ENCODE data around the gene PDGFC.
"Not testable (repeated sequence)": the region's sequence is repeated elsewhere in the genome, so short reads cannot be mapped to it uniquely, and the experiment has no call there.

The PDGFC gene

DNA sequence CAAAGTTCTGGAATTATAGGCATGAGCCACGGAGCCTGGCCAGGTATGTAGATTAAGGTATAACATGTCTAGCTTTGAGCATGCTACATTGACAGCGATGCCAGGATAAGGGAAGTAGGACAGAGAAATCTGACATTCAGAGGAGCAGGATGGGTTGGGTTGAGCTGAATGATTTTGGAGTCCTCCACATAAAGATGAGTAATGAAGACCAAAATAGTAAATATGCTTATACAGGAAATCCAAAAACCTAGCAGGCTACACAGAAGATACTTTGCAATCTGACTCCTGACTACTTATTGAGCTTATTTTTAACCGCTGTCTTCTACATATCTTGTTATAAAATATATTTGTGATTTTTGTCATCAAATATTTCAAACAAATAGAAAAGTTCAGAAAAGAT lies 69.7 kb downstream of the PDGFC start:
- peak; percentile 64 for DNase-seq (ENCODE audit: low spot score)

DNA sequence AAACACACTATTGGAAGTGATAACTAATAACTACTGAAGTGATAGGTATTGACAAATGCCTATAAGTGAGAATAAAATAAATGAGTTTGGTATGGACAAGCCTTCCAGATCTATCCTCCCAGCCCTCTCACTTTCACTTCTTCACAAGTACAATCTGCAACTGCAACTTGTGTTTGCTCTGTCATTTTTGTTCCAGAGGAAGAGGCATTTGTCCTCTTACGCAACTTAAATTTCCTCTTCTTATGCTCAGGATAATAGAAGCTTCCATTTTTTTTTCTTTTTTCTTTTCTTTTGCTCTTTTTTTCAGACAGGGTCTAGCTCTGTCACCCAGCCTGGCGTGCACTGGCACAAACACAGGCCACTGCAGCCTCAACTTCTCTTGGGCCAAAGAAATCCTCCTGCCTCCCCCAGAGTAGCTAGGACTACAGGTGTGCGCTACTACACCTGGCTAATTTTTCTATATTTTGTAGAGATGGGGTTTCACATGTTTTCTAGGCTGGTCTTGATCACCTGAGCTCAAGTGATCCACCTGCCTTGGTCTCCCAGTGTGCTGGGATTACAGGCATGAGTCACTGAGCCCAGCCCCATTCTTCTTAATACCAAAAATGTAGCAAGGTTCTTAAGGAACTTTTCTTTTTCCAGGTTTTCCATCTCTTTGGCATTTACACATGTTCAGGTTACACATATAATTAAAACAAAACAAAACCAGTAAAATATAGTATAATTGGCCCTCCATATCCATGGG lies 73.1 kb downstream of the PDGFC start:
- DNase-seq (ENCODE audit: low spot score), result no peak

DNA sequence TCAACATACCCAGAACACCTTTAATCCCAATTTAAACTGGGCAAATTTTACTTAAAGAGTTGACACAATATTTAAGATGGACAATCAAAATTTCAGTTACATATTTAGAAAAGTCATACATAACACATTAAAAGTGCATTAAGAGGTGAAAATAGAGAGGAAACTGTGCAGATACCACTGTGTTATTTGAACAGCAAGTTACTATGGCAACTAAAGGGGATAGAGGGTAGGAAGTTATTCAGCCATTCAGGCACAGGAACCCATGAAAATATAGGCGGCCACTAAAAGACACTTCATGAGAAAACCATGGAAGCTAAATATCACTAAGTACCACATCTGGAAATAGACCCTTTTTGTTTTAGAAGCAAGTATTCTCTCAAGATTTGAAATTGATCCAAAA lies 75.1 kb downstream of the PDGFC start:
- DNase-seq (ENCODE audit: low spot score), result no peak

DNA sequence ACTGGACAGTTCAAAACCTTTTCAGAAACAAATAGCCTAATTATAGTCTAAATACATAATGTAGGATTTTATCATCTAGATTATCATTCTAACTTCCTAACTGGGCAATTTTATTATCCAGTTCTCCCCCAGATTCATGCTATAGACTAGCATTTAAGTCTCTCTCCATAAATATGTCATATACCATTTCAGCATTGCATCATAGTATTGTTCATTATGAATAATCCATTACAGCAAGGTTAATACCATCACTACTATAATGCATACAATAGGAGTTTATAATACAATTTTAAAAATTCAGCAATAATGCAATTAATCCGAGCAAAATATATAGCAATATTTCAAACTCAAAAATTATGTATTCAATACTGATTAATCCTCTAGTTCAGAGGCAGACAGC lies 77.4 kb downstream of the PDGFC start:
- no peak for DNase-seq (ENCODE audit: low spot score)

DNA sequence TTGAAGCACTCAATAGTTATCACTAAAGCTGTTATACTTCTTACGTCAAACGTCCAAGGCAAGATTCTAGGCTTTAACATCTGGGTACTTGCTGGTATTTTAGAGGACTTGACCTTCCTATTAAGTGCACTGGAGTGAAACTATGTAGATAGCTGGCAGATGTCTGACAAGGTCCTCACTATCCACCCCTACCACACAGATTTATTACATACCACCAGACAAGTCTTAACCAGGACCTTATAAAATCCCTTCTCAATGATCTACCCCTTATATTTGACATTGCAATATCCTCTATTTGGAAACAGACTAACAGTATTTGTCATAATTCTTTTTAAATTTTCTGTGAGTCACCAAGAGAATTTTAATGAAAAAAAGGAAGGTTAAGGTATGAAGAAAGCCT lies 78.8 kb downstream of the PDGFC start:
- DNase-seq (ENCODE audit: low spot score), result peak; percentile 6

DNA sequence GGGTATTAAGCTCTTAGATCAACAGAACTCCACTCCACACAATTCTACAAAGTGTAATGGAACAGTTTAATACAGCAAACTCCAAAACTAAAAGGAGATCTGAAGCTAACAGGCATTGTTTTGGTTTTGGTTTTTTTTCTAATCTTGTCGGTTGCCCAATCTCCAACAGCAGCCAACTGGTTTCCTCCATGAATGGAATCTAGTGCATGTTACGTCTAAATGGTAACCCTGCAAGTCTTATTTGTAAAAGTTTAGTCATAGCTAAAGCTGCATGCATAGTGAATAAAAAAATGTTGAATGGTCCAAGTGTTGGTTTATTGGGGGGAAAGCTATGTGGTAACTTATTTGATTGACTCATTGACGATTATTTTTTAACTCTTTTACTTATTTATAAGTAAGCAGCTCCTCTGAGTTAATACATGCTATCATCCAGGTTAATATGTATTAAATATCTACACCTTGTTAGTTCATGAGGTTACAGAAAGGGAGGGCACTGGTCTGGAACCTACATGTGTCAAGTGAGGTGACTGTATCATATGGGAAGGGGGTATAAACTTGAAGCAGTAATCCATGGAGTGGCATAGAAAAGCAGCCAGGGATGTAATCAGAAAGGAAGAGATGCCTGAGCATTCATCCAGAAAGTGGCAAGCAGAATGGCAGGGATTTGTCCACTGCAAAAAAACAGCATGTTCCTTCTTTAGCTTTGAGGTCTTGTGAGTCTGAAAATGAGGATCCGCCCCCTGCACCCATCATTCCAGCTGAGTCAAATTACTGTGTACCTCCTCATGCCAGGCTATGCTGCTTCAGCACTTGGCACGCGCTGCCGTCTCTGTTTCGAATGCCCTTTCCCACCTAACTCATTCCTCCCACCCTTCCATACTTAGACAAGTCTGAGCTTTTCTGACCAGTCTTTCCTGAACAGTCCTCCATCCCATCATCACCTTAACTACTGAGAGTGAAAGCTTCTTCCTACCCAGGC lies 81.7 kb downstream of the PDGFC start:
- peak; percentile 20 for DNase-seq (ENCODE audit: low spot score)

DNA sequence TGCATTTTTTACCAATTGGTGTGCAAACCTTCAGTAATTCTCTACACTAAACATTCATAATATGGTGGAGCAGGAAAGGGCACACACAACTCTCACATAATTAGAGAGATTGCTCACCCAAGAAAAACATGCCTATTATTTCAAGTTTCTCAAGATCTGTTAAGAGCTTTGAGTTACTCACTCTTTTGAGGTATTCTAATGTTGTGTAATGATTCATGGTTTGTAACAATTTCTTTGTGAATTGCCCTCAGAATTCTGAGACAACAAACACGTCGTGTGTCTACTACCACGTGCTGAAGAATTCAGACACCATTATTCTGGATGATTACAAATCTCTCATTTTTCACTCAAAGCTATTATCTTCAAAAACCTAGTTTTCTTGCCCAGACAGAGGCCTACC lies 82.8 kb downstream of the PDGFC start:
- DNase-seq (ENCODE audit: low spot score), result peak; percentile 59

DNA sequence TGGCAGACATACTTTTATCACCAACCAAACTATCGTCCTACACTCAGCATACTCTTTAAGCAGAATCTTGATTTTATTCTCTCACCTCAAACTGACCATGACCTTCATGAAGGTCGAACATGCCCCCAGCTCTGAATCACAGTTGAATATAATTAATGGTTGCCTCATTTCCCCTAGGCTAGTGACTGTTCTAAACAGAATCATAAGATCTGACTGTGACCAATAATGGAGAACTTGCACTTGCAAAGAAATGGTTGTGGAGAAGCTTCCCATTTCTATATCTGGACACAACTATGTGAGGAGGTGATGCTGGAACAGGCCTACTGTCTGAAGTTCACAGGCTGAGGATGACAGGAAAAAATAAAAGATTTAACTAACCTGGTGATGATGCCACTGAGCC lies 85.1 kb downstream of the PDGFC start:
- DNase-seq (ENCODE audit: low spot score), result no peak

DNA sequence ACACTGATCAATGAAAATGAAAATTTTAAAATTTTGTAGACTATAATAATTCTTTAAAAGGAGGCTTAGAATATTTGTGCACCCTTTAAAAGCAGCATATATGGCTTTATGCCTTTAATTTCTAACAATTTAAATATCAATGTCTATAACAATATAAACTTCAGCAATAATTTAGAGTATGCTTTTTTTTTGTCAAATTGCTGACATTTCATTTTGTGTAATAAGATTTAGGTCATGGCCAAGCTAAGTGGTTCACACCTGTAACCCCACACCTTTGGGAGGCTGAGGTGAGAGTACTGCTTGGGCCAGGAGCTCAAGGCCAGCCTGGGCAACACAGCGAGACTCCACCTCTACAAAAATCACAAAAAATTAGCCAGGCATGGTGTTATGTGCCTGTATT lies 86.2 kb downstream of the PDGFC start:
- DNase-seq (ENCODE audit: low spot score), result no peak

DNA sequence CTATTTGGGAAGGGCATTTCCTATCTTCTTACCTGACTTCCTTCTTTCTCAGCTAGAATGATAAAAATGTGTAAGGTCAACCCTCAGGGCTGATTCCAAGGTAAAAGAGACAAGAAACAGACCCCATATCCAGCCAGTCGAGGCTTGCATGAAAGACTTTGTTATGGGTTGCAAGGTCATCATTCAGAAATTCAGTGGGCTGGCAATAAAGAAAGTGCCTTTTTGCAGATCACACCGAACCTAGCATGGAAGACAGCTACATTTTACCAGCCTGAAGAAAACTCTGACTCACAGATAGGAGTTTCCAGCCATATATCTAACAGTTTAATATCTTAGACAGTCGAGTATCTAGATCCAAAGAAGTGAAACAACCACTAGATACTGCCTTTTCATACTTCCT lies 87.4 kb downstream of the PDGFC start:
- no peak for DNase-seq (ENCODE audit: low spot score)

DNA sequence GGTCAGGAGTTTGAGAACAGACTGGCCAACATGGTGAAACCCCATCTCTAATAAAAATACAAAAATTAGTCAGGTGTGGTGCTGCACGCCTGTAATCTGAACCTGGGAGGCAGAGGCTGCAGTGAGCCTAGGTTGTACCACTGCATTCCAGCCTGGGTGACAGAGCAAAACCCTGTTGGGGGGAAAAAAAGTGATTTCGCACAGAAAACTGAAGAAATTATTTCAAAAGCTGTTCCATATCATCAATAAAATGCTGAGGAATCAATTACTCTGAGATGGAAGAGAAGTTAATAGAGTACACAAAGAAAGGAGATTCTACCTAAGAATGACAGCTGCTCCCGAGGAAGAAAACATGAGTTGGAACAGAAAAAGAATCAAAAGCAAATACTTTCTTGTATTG lies 95.9 kb downstream of the PDGFC start:
- DNase-seq (ENCODE audit: low spot score), result no peak

DNA sequence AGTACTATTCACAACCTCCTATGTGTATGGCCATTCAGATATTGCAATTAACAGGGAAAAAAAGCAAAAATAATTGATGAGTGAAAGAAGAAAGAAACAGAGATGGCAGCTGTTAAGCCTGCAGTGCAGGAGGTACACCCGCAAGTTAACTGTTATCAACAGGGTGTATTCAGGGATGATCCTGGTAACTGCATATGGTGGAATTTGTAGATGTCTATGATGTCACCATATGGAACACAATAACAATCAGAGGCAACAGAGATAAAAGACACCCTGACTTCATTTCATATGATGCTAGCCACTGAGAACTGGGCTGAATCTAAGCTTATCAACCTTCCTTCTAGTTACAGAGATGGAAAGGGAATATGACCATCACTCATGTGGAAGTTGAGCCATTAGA lies 96.5 kb downstream of the PDGFC start:
- no peak for DNase-seq (ENCODE audit: low spot score)

DNA sequence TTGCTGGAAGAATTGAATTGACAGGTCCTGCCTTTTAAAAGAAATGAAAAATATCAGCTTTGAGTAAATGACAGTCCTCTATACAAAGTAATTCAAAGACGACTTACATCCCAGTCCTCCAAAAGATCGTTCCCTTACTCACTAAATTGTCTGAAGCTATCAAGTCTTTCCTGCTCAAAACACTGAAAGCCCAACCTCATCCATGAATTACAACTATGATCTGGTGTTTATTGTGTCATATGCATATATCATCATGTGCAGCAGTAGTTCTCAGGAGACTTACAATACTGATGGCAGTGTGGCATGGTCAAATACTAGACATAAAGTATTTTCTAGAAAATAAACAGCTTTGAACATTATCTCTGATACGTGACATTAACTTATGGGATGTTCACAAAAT lies 97.8 kb downstream of the PDGFC start:
- no peak for DNase-seq (ENCODE audit: low spot score)

DNA sequence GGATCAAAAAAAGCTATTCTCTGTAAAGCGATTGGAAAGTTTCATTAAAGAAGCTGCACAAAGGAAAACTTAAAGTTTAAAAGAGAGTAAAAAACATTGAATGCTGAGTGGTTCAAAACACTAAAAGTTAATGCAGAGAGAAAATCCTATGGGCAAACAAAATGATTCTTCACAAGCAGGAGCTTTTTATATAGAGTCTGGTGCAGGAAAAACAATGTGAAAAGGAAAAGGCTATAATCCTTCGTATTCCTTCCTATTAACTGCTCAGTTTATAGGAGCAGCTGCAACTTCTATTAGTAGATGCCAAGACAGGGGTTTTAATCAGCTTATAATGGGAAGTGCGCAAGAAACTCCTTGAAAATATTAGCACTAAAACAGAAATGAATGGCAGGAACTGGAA lies 100.7 kb downstream of the PDGFC start:
- DNase-seq (ENCODE audit: low spot score), result no peak

DNA sequence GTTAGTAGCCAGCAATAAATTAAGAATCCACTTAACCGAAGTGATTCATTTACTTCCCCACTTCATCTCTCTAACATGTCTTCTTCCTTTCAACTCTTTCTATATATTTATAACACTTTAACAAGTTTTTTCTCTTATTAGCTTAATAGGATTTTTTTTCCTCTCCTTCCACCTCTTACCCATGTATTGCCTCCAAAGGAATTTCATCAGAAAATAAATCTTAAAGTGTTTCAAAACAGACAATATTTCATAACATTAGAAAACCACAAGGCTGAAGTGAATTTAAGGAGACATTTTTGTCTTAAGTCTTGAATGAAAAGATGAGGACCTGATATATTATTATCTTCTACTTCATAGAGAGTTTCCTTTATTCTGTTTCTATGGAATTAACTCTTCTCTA lies 101.5 kb downstream of the PDGFC start:
- DNase-seq (ENCODE audit: low spot score), result peak; percentile 37

DNA sequence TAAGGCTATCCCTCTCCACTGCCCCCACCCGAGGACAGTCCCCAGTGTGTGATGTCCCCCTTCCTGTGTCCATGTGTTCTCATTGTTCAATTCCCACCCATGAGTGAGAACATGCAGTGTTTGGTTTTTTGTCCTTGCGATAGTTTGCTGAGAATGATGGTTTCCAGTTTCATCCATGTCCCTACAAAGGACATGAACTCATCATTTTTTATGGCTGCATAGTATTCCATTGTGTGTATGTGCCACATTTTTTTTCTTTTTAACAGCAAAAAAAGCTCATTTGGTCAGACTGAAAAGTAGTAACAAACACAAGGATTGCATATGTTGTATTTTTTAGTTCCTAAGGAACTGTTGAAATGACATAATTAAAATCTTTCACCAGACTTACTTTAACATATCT lies 105.5 kb downstream of the PDGFC start:
- DNase-seq (ENCODE audit: low spot score), result not testable (repeated sequence)

DNA sequence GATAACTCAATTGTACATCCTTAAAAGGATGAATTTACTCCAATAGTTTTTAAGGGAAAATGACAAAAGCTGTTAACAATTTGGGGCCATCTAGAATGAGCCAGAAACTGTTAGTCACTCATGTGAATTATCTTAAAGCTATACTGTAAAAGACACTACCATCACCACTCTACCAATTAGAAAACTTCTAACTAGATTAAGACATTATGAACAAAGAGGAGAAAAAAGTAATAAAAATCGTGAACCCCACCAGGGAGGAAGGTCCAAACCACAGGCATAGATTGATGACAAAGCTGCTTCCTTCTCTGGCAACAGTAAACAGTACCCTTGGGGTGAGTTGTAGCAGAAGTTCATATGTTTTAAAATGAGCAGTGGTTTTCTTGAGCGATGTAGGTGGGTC lies 106.1 kb downstream of the PDGFC start:
- no peak for DNase-seq (ENCODE audit: low spot score)

DNA sequence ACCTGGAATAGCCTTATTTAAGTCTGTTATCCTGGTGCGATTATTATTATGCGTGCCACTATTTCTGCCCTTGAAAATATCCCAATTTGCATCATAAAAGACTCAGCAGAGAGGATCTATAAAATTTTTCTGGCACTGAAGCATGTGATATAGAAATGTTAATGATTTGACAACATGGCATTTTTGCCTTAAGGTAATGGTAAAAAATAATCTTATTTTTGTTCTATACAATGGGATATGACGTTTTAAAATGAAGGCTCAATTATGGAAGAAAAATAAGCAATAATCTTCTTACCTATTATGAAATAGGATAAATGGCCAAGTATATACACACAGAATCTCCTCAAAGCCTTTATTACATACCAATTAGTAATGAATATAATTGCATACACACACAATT lies 113.5 kb downstream of the PDGFC start:
- DNase-seq (ENCODE audit: low spot score), result no peak

DNA sequence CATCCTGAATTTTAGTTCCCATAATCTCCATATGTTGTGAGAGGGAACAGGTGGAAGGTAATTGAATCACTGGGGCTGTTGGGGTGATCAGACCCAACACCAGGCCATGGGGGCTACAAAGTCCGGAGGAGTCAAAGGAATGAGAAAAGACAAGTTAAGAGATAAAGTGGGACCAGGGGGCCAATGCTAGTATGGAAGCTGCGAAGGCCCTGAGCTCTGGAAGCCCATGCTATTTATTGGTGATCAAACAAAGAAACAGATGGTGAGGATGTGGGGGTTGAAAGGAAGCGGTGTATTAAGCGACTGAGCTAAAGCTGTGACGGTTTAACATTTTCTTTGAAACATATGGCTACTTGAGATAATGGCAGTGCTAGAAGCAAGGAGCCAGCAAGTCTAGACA lies 132.8 kb downstream of the PDGFC start:
- DNase-seq (ENCODE audit: low spot score), result no peak

DNA sequence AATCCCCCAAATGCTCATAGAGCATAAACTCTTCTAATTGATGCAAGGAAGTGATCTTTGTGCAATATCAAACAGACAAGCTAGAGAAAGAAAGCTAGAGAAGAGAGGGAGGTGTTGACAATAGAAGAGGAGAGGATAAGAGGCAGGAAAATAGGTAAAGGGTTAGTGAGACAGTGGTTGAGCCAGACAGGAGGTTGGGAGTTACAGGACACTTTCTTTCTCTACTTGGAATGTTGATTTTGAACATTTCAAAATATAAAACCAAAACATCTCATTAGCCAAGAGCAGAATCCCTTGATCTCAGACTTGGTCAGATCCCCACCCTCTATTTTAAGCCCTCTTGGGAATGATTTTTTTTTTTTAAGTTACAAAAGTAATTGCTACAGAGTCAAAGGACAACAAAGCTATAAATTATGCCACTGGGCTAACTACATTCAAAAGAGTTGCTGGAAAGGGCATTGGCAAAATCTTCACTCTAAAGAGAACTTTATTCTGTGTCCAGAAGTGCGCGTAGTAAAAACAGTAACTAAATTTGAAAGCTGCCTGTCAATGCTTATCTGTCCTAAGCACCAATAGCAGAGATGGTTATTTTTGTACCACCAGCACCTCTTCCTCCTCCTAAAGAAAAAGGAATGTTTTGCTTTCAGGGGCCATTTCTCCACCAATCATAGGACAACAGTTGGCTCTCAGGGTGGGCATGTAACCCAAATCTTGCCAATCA lies 133.8 kb downstream of the PDGFC start:
- DNase-seq (ENCODE audit: low spot score), result no peak

DNA sequence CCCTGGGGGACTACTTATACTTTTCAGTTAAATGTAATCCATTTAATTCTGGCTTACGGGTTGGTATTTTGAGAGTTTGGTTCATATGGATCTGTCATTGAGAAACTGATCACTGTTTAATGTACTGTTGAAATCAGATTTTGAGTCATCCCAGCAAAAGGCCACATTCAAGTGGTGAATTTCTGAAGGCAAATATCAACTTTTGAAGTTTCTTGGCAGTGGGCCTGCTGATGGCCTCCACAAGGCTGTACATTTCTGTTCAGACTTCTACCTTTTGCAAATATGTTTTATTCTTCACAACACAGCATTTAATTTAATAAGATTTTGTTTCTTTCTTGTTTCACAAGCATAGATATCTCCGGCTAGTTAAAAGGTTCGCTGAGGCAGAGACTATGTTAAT lies 138.7 kb downstream of the PDGFC start:
- no peak for DNase-seq (ENCODE audit: low spot score)

DNA sequence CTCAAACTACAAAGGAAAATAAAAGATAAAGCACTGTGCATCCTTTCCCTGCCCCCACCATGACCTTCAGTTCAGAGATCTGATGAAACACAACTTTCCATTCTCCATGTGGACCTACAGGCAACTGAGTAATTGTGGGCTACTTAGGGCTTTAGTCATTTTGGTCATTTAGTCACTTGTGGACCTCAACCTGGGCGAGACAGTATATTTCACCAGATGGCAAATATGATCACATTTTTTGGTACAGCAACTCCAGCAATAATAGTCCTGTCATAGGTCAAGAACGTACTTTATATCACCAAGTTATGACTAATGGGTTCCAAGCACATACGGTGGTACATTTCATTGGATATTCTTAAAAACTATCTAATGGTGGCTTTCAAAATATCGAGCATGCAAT lies 141.2 kb downstream of the PDGFC start:
- peak; percentile 55 for DNase-seq (ENCODE audit: low spot score)
